Esophagus squamous epithelium (tissue), 5 donors: ENCODE data around the gene TBX4. TPM values are rescaled to one million over a fixed set of nuclear protein-coding genes. Genes with fewer than 3 reads are reported as not detected.
"Not testable (repeated sequence)": the region's sequence is repeated elsewhere in the genome, so short reads cannot be mapped to it uniquely, and the experiment has no call there.

Experiments used
- DNase-seq: peaks from one replicate; lab custom pipeline; 2025; lab: John Stamatoyannopoulos, UW
- H3K27ac ChIP-seq, 4 donors: fragments of 200-600 bp; sonication (generic); one replicate each; pipeline ENCODE4 v1.5.1; 2016 to 2019; ENCODE audit warnings: mild to moderate bottlenecking in 1 of 4
- H3K27me3 ChIP-seq, 4 donors: fragments of 200-600 bp; sonication (generic); 1 replicate in 3 of 4; 2 replicates in 1 of 4; pipeline versions ENCODE4 v1.5.1 to v1.6.0; 2017 to 2021; ENCODE audit warnings: antibody characterized with exemption in 1 of 4
- H3K36me3 ChIP-seq, 3 donors: fragments of 200-600 bp; sonication (generic); one replicate each; pipeline ENCODE4 v1.5.1; 2016 to 2019
- H3K4me1 ChIP-seq, 3 donors: fragments of 200-600 bp; sonication (generic); one replicate each; pipeline ENCODE4 v1.5.1; 2017 to 2019
- H3K4me3 ChIP-seq, 4 donors: fragments of 200-600 bp; sonication (generic); 1 replicate in 3 of 4; 2 replicates in 1 of 4; pipeline ENCODE4 v1.5.1; 2016 to 2019; ENCODE audit warnings: mild to moderate bottlenecking in 2 of 4, moderate library complexity in 1 of 4
- H3K9me3 ChIP-seq, 3 donors: fragments of 200-600 bp; sonication (generic); one replicate each; pipeline ENCODE4 v1.5.1; 2016 to 2019
- CTCF ChIP-seq, 6 experiments: fragments of 450-650 bp in 4 of 6; fragments of 200-600 bp in 2 of 6; sonication (generic) in 2 of 6; IDR thresholded peaks; one replicate each; pipeline ENCODE4 v1.5.1; 2016 to 2019; ENCODE audit warnings: antibody characterized with exemption in 6 of 6, mild to moderate bottlenecking in 4 of 6, moderate library complexity in 4 of 6
- POLR2A ChIP-seq, 4 donors: fragments of 450-650 bp; IDR thresholded peaks; one replicate each; pipeline ENCODE4 v1.6.1; 2017; ENCODE audit warnings: antibody characterized with exemption in 4 of 4, mild to moderate bottlenecking in 4 of 4, moderate library complexity in 3 of 4
- WGBS, 2 donors: methylation state at CpG; one replicate each; pipeline ENCODE4 v1.1.5; 2018; 5-methylcytosine and 5-hydroxymethylcytosine counted together
- intact Hi-C: fragments of 100-400 bp; cut with DNase I; formaldehyde crosslinking; loops from one replicate; pipeline ENCODE4 v1.15.0; 2022
- total RNA-seq, 4 donors: library from RNA; depleted of rRNA; stranded (reverse); fragments of >200 nt; gene quantifications; one replicate each; pipeline ENCODE4 v1.1.0, GENCODE V29; 2016
- donor health status: DM: yes; HTN: yes; CAD: no.

Gene TBX4
- total RNA-seq, 4 donors from 2014 or later: not detected

- DNase-seq: no peak
- intact Hi-C loops: no loop called here
- 74 to 80% methylated on average over 4 of the region's 4 CpGs for WGBS, 2 donors
- Histone ChIP-seq H3K9me3 (peaks cover 0 to 11% (median 4%) of the 10 kb centered on the region in 3 donors), H3K36me3 (no peaks in the 10 kb centered on the region), H3K4me3 (no peak overlapping the region), H3K4me1 (no peaks in the 10 kb centered on the region), H3K27ac (no peak overlapping the region), H3K27me3 (peaks cover 0 to 20% (median 0%) of the 10 kb centered on the region in 4 donors)
- no peak for TF ChIP-seq POLR2A (IDR thresholded peaks at IDR 0.05)
- TF ChIP-seq CTCF (IDR thresholded peaks at IDR 0.05): no peak
Measured at GRCh38 chr17:61431594-61432311, 20.5 kb upstream of the TBX4 start.

GRCh38 chr17:61436273-61436672 is 15.9 kb upstream of the TBX4 start:
- Histone ChIP-seq H3K36me3 (no peaks in the 10 kb centered on the region), H3K4me3 (no peak overlapping the region), H3K27ac (no peak overlapping the region), H3K9me3 (peaks cover 0 to 11% (median 9%) of the 10 kb centered on the region in 3 donors), H3K4me1 (no peaks in the 10 kb centered on the region), H3K27me3 (peaks cover 0 to 42% (median 0%) of the 10 kb centered on the region in 4 donors)
- intact Hi-C loops: no loop called here
- no peak for DNase-seq
- TF ChIP-seq POLR2A (IDR thresholded peaks at IDR 0.05): no peak
- TF ChIP-seq CTCF (IDR thresholded peaks at IDR 0.05): no peak

GRCh38 chr17:61436995-61437704 is 15.1 kb upstream of the TBX4 start:
- TF ChIP-seq CTCF (IDR thresholded peaks at IDR 0.05): no peak
- TF ChIP-seq POLR2A (IDR thresholded peaks at IDR 0.05): no peak
- H3K27ac ChIP-seq: no peak overlapping the region
- intact Hi-C loops: no loop called here

GRCh38 chr17:61440697-61441096 is 11.5 kb upstream of the TBX4 start:
- H3K27me3 ChIP-seq: peaks cover 0 to 71% (median 0%) of the 10 kb centered on the region in 4 donors
- H3K36me3 ChIP-seq: no peaks in the 10 kb centered on the region
- H3K4me1 ChIP-seq: peaks cover 0 to 4% (median 0%) of the 10 kb centered on the region in 3 donors
- no peak for TF ChIP-seq POLR2A (IDR thresholded peaks at IDR 0.05)
- no peak for TF ChIP-seq CTCF (IDR thresholded peaks at IDR 0.05)
- H3K9me3 ChIP-seq: peaks cover 0 to 9% (median 7%) of the 10 kb centered on the region in 3 donors
- no peak overlapping the region for H3K27ac ChIP-seq
- intact Hi-C loops: no loop called here
- no peak for DNase-seq
- H3K4me3 ChIP-seq: no peak overlapping the region

More at GRCh38 chr17:61436995-61437704, 15.1 kb upstream of the TBX4 start:
- no peaks in the 10 kb centered on the region for H3K36me3 ChIP-seq
- DNase-seq: no peak
- no peaks in the 10 kb centered on the region for H3K4me1 ChIP-seq
- H3K4me3 ChIP-seq: no peak overlapping the region
- peaks cover 0 to 46% (median 0%) of the 10 kb centered on the region in 4 donors for H3K27me3 ChIP-seq
- H3K9me3 ChIP-seq: peaks cover 0 to 11% (median 9%) of the 10 kb centered on the region in 3 donors

GRCh38 chr17:61441507-61441906 is 10.7 kb upstream of the TBX4 start:
- H3K4me3 ChIP-seq, H3K9me3 ChIP-seq, DNase-seq, H3K4me1 ChIP-seq, intact Hi-C loops, H3K36me3 ChIP-seq, H3K27ac ChIP-seq: not testable (repeated sequence)
- peaks cover 0 to 71% (median 0%) of the 10 kb centered on the region in 4 donors for H3K27me3 ChIP-seq
- WGBS, 2 donors: 84 to 85% methylated on average over 2 to 6 of the region's 6 CpGs
